Liver (tissue), 9 donors: ENCODE results near the gene NAT8. TPM values are rescaled to one million over a fixed set of nuclear protein-coding genes. Genes with fewer than 3 reads are reported as not detected.
"Not testable (repeated sequence)": the region's sequence is repeated elsewhere in the genome, so short reads cannot be mapped to it uniquely, and the experiment has no call there.

ENCODE experiments used
- DNase-seq: peaks from one replicate; pipeline ENCODE4 v3.0.0-alpha.2; 2017; ENCODE audit warnings: low spot score
- H3K27ac ChIP-seq, 2 donors: one replicate each; pipeline ENCODE4 v1.7.0; 2013; ENCODE audit warnings: inconsistent platforms in 2 of 2, low read length in 2 of 2, control low read depth in 1 of 2, low read depth in 1 of 2, mild to moderate bottlenecking in 1 of 2
- H3K27me3 ChIP-seq, 4 donors: one replicate each; pipeline versions ENCODE4 v1.6.1 to v1.7.0; 2013; ENCODE audit warnings: low read length in 3 of 4, inconsistent platforms in 1 of 4, mild to moderate bottlenecking in 1 of 4, moderate library complexity in 1 of 4; ENCODE audit not compliant: control insufficient read depth in 4 of 4, insufficient read depth in 4 of 4
- H3K36me3 ChIP-seq, 4 donors: one replicate each; pipeline versions ENCODE4 v1.6.1 to v1.7.0; 2013; ENCODE audit warnings: low read length in 3 of 4, mild to moderate bottlenecking in 3 of 4, low read depth in 1 of 4, moderate library complexity in 1 of 4; ENCODE audit not compliant: control insufficient read depth in 4 of 4, insufficient read depth in 3 of 4
- H3K4me1 ChIP-seq, 4 donors: one replicate each; pipeline versions ENCODE4 v1.6.1 to v1.7.0; 2013; ENCODE audit warnings: low read length in 3 of 4, mild to moderate bottlenecking in 3 of 4, moderate library complexity in 1 of 4; ENCODE audit not compliant: control insufficient read depth in 4 of 4, insufficient read depth in 4 of 4
- H3K4me3 ChIP-seq, 3 donors: one replicate each; pipeline versions ENCODE4 v1.6.1 to v1.7.0; 2013; ENCODE audit warnings: low read length in 3 of 3, control low read depth in 1 of 3, low read depth in 1 of 3, mild to moderate bottlenecking in 1 of 3
- H3K9ac ChIP-seq, 2 donors: one replicate each; pipeline ENCODE4 v1.7.0; 2013; ENCODE audit warnings: low read length in 2 of 2, mild to moderate bottlenecking in 2 of 2, moderate library complexity in 2 of 2, control low read depth in 1 of 2, low read depth in 1 of 2
- H3K9me3 ChIP-seq, 4 donors: one replicate each; pipeline versions ENCODE4 v1.6.1 to v1.7.0; 2013; ENCODE audit warnings: low read length in 3 of 4; ENCODE audit not compliant: control insufficient read depth in 4 of 4
- CTCF ChIP-seq: fragments of 150-350 bp; IDR thresholded peaks from 2 replicates; pipeline ENCODE4 v1.5.1; 2017; ENCODE audit warnings: improper control_type of control experiment, low read depth, low read length; ENCODE audit not compliant: missing input control
- EGR1 ChIP-seq, 2 donors: IDR thresholded peaks; 2 replicates each; pipeline ENCODE4 v1.6.1; 2016 to 2018; ENCODE audit warnings: antibody characterized with exemption in 2 of 2, low read depth in 2 of 2
- FOXA1 ChIP-seq: IDR thresholded peaks from 2 replicates; pipeline ENCODE4 v1.6.1; 2016; ENCODE audit warnings: antibody characterized with exemption
- FOXA2 ChIP-seq: IDR thresholded peaks from 2 replicates; pipeline ENCODE4 v1.6.1; 2016; ENCODE audit warnings: antibody characterized with exemption
- RAD21 ChIP-seq, 2 donors: IDR thresholded peaks; 2 replicates each; pipeline ENCODE4 v1.6.1; 2016; ENCODE audit warnings: antibody characterized with exemption in 2 of 2, mild to moderate bottlenecking in 2 of 2
- TAF1 ChIP-seq: conservative IDR thresholded peaks from 2 replicates; pipeline ENCODE4 v1.6.1; 2016; ENCODE audit warnings: antibody characterized with exemption, mild to moderate bottlenecking
- WGBS: extraction: QIAGEN DNeasy Blood & Tissue Kit; methylation state at CpG from one replicate; pipeline ENCODE4 v1.1.7; 2013; 5-methylcytosine and 5-hydroxymethylcytosine counted together
- polyA plus RNA-seq, 2 donors: library from polyadenylated mRNA; stranded (reverse) in 1 of 2; unstranded in 1 of 2; fragments of 200-250 nt in 1 of 2; fragments of >200 nt in 1 of 2; fragmentation: Nextera tagmentation in 1 of 2; extraction: Ambion mirVana in 1 of 2; gene quantifications; one replicate each; pipeline versions ENCODE4 v1.2.1 to v1.2.3, GENCODE V29; 2013 to 2015
- total RNA-seq, 2 donors: library from RNA; depleted of rRNA; stranded (reverse); fragments of >200 nt; gene quantifications; one replicate each; pipeline ENCODE4 v1.2.3, GENCODE V29; 2014
- TF ChIP-seq, protein P1 (sequence below): IDR thresholded peaks from 2 replicates; pipeline ENCODE4 v1.6.1; 2016; ENCODE audit warnings: antibody characterized with exemption, mild to moderate bottlenecking
- TF ChIP-seq, protein P2 (sequence below): IDR thresholded peaks from 2 replicates; pipeline ENCODE4 v1.6.1; 2016; ENCODE audit warnings: antibody characterized with exemption
- donor health status: healthy.
- donor health status: healthy.
- donor health status: healthy.
- donor health status: healthy.
- donor health status: healthy.

The NAT8 gene
- total and polyA plus RNA-seq, 4 donors: 8.3 to 67.5 (median 19.2) TPM

- no peak overlapping the region for H3K4me3 ChIP-seq
- H3K9me3 ChIP-seq: no peaks in the 10 kb centered on the region
- WGBS: 77% methylated on average over 3 of the region's 3 CpGs
- no peak overlapping the region for H3K9ac ChIP-seq
- peaks cover under 1 to 11% (median 7%) of the 10 kb centered on the region in 4 donors for H3K4me1 ChIP-seq
- TF ChIP-seq, protein P1, sequence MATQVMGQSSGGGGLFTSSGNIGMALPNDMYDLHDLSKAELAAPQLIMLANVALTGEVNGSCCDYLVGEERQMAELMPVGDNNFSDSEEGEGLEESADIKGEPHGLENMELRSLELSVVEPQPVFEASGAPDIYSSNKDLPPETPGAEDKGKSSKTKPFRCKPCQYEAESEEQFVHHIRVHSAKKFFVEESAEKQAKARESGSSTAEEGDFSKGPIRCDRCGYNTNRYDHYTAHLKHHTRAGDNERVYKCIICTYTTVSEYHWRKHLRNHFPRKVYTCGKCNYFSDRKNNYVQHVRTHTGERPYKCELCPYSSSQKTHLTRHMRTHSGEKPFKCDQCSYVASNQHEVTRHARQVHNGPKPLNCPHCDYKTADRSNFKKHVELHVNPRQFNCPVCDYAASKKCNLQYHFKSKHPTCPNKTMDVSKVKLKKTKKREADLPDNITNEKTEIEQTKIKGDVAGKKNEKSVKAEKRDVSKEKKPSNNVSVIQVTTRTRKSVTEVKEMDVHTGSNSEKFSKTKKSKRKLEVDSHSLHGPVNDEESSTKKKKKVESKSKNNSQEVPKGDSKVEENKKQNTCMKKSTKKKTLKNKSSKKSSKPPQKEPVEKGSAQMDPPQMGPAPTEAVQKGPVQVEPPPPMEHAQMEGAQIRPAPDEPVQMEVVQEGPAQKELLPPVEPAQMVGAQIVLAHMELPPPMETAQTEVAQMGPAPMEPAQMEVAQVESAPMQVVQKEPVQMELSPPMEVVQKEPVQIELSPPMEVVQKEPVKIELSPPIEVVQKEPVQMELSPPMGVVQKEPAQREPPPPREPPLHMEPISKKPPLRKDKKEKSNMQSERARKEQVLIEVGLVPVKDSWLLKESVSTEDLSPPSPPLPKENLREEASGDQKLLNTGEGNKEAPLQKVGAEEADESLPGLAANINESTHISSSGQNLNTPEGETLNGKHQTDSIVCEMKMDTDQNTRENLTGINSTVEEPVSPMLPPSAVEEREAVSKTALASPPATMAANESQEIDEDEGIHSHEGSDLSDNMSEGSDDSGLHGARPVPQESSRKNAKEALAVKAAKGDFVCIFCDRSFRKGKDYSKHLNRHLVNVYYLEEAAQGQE: no peak
- TF ChIP-seq FOXA2 (no peak), FOXA1 (no peak), CTCF (no peak), EGR1 (IDR thresholded peaks at IDR 0.05; ENCODE audit: low read depth in 2 of 2) (no peak), TAF1 (no peak)
- TF ChIP-seq, protein P2, sequence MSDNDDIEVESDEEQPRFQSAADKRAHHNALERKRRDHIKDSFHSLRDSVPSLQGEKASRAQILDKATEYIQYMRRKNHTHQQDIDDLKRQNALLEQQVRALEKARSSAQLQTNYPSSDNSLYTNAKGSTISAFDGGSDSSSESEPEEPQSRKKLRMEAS: no peak
- H3K36me3 ChIP-seq: no peaks in the 10 kb centered on the region
- DNase-seq: no peak
- no peak overlapping the region for H3K27ac ChIP-seq
- H3K27me3 ChIP-seq: no peaks in the 10 kb centered on the region
These were observed 10.1 kb upstream of the NAT8 start for GRCh38 chr2:73652348-73652747.

- no peak overlapping the region for H3K4me3 ChIP-seq
- 61% methylated on average over 6 of the region's 6 CpGs for WGBS
These were observed 9.5 kb upstream of the NAT8 start for GRCh38 chr2:73651591-73652230.

GRCh38 chr2:73647690-73648089 lies 5.5 kb upstream of the NAT8 start:
- H3K36me3 ChIP-seq, DNase-seq: not testable (repeated sequence)
- 95% methylated on average over 10 of the region's 10 CpGs for whole genome bisulfite sequencing

More at GRCh38 chr2:73651591-73652230, 9.5 kb upstream of the NAT8 start:
- H3K4me1 ChIP-seq: peaks cover 1 to 11% (median 7%) of the 10 kb centered on the region in 4 donors
- H3K9me3 ChIP-seq: no peaks in the 10 kb centered on the region
- H3K27ac ChIP-seq: no peak overlapping the region
- H3K36me3 ChIP-seq: no peaks in the 10 kb centered on the region
- no peak for DNase-seq
- H3K9ac ChIP-seq: no peak overlapping the region
- TF ChIP-seq CTCF (peak; percentile 17), RAD21 (IDR thresholded peaks at IDR 0.05) (peak; percentile 72 to 74), FOXA1 (no peak)
- no peaks in the 10 kb centered on the region for H3K27me3 ChIP-seq

More at GRCh38 chr2:73647690-73648089, 5.5 kb upstream of the NAT8 start:
- not testable (repeated sequence) for H3K27me3 ChIP-seq, H3K9ac ChIP-seq, H3K27ac ChIP-seq, H3K4me3 ChIP-seq, H3K9me3 ChIP-seq
- peaks cover 1 to 21% (median 8%) of the 10 kb centered on the region in 4 donors for H3K4me1 ChIP-seq
